ENCODE data around the gene GLS.
"Not testable (repeated sequence)": the region's sequence is repeated elsewhere in the genome, so short reads cannot be mapped to it uniquely, and the experiment has no call there.

The GLS gene

GRCh38 chr2:190858817-190859216, 21.8 kb upstream of the GLS start:
- no peak for DNase-seq

- no peak for DNase-seq
Measured at GRCh38 chr2:190859347-190860297, 21.0 kb upstream of the GLS start.

GRCh38 chr2:190860985-190861680, 19.5 kb upstream of the GLS start:
- no peak for DNase-seq

- DNase-seq, result not testable (repeated sequence)
Measured at GRCh38 chr2:190862128-190862527, 18.5 kb upstream of the GLS start.

- no peak for DNase-seq
Measured at GRCh38 chr2:190862571-190862991, 18.0 kb upstream of the GLS start.

- no peak for DNase-seq
Measured at GRCh38 chr2:190863946-190864345, 16.7 kb upstream of the GLS start.

GRCh38 chr2:190864375-190864774, 16.2 kb upstream of the GLS start:
- no peak for DNase-seq

DNA sequence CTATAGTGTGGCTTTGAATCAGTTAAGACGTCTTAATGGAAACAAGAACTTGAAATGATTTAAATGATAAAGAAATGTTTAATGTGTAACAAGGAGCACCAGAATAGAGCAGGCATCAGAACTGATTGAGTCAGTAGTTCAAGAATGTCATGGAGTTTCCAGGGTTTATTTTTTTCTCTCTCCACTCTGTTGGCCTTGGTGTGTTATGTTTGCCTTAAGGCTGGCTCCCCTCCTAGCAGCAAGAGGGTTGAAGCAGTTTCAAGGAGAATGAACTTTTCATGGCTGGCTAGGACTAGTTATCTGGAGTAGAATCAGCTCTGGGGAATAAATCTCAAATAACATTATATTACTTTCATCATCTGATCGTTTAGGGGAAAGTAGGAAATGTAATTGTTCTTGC, 13.4 kb upstream of the GLS start:
- DNase-seq, result no peak

DNA sequence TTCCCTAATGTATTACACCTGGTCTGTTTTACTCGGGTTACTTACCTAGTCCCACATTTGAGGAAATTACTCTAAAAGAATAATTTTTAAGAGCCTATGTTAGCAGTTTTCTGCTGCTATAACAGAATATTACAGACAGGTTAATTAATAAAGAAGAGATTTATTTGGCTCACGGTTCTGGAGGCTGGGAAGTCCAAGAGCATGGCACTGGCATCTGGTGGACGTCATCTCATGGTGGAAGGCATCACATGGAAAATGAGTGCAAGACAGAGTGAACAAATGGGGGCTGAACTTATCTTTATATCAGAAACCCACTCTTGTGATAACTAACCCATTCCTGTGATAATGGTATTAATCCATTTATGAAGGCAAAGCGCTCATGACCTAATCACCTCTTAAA, 12.8 kb upstream of the GLS start:
- DNase-seq, result no peak

GRCh38 chr2:190869721-190870120, 10.9 kb upstream of the GLS start:
- DNase-seq, result no peak

DNA sequence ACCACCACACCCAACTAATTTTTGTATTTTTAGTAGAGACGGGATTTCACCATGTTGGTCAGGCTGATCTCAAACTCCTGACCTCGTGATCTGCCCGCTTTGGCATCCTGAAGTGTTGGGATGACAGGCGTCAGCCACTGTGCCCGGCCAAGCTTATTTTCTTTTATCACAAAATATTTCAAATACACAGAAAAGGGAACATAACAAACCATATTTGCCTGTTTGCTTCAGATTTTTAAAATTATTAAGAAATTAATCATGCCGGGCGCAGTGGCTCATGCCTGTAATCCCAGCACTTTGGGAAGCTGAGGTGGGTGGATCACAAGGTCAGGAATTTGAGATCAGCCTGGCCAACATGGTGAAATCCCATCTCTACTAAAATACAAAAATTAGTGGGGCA, 7.2 kb upstream of the GLS start:
- DNase-seq, result not testable (repeated sequence)

- DNase-seq, result no peak
Measured at GRCh38 chr2:190875891-190876290, 4.7 kb upstream of the GLS start.

GRCh38 chr2:190876631-190877030, 4.0 kb upstream of the GLS start:
- DNase-seq, result no peak

GRCh38 chr2:190877436-190877835, 3.2 kb upstream of the GLS start:
- no peak for DNase-seq

DNA sequence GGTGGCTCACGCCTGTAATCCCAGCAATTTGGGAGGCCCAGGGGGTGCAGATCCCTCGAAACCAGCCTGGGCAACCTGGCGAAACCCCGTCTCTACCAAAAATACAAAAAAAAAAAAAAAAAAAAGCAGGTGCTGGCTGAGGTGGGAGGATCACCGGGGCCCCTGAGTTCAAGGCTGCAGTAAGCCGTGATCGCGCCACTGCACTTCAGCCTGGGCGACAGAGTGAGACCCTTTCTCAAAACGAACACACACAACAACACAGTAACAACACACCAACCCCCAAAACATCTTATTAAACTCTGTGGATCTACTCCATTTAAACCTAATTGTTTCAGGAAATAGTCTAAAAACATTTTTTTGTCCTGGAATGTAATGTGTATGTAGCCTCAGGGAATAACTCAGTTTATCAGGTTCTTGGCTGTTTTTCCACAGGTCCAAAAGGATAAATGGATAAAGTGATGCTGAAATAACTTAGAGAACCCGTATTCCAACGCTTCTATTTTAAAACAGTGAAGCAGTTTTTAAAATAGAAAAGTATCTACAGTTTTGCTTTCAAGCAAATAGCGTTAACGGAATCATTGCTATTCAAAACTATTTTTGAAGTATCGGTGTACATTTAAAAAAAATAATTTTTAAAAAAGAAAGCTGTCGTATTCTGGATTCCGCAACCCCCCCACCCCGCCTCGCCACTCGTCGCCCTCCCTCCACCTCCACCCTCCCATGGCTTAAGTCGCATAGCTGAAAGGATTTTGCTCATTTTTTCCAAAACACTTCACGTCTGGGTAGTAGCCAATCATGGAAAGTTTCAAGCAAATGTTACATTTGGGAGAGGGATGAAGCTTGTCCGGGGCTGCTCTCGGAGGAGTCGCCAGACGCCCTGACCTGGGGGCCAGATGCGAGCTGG, 895 bp upstream of the GLS start:
- peak; percentile 13 for DNase-seq

- peak; percentile 62 for DNase-seq
Measured at GRCh38 chr2:190881084-190881597, 520 bp downstream of the GLS start.

DNA sequence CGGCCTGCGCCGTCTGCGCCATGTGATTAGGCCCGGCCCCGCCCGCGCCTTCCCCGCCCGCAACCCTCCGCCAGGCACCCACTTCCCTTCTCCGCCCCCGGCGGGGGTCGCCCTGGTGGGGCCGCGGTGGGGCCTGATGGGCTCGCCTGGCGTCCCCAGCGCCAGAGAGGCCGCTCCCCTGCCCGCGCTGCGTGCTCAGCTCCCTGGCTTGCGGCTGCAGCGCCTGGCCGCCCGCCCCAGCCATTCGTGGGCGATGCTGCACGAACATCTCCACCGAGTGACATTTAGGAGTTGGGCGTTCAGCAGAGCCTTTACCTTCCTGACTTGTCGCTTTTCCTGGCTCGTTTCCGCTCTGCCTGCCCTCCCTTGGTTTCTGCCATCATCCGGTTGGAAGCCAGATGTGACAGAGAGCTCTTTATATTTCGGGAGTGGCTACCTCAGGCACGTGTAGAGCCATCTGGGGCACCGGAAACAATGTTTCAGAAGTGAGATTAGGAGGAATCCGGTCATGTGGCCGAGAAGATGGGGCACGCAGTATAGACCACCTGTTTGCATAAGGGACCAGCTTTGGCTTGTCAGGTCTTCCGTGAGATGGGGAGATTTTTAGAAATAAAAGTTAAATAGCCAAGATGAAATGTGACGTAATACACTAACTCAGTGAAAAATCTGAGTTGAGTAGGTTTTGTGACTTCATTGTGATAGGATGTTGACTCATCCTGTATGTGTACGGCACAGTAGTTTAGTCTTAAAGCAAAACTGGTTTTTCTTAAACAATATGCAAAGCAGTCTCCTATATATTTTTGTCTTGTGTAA, 1.2 kb downstream of the GLS start:
- DNase-seq, result peak; percentile 80

DNA sequence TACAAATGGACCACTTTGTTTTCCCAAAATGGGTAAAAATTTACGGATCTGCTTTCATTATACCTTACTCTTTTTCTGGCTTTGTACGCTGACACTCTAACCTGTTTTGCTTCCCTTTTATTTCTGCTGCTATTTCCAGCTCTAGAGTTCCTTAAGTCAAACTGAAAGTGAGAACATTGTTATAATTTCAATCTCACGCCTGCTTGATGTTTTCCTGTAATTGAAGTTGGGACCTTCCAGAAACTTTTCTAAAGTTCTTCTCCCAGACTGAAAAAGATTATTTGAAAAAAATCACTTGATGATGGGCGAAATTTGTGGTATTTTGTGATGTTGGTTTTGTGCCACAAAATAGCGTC, 1.8 kb downstream of the GLS start:
- DNase-seq, result no peak

DNA sequence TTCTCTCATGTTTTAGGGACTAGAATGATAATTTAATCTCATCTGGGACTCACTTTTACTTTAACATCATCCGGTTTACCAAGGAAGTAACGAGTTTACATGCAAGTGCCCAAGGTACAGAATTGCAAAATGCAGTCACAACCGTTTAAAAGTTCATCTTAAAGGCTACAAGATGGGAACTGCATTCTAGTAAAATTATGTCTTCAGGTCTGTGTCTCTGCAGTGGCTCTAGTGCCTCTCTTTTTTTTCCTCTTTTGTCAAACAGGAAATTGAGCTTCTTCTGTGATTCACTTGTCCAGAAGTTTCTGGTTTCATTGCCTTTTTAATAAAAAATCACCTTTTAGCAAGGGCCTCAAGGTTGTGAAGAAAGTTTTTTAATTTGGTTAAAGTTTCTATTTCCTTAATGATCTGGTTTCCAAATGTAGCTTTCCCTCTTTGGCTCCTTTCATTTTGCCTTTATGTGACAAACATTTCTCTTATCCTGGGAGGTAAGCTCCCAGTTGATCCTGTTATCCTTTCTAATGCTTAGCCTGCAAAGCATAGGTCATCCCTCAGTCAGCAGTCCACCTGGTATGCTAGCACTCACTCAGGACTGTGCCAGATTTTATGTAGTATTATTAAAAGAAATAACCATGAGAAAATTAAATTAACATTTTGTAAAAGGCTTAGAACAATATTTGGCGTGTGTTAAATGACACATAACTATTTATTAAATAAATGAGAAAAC, 2.4 kb downstream of the GLS start:
- DNase-seq, result no peak

- not testable (repeated sequence) for DNase-seq
Measured at GRCh38 chr2:190885844-190886243, 5.2 kb downstream of the GLS start.

GRCh38 chr2:190887089-190887488, 6.5 kb downstream of the GLS start:
- DNase-seq, result no peak
